8988T (cell line): ENCODE data around the gene RASIP1.

ENCODE experiments used
- DNase-seq: peaks from one replicate; pipeline ENCODE4 v3.0.0; 2011

RASIP1 gene

GRCh38 chr19:48671446-48671995, 68.9 kb downstream of the RASIP1 start:
- DNase-seq: no peak

GRCh38 chr19:48670699-48671445, 69.5 kb downstream of the RASIP1 start:
- no peak for DNase-seq
